ENCODE measurements around the gene SCYGR2. TPM values are rescaled to one million over a fixed set of nuclear protein-coding genes. Genes with fewer than 3 reads are reported as not detected.

The SCYGR2 gene
- total RNA-seq, 4 donors from 2014 or later, result not detected

GRCh38 chr2:227617316-227618230 is 18.9 kb downstream of the SCYGR2 start, which contains the start of gene SCYGR4:
Gene SCYGR4 (plus strand): TSS chr2:227617498. CDS start chr2:227617498, 0 bp downstream.
- Histone ChIP-seq H3K27me3 (peaks cover 3% of the 10 kb centered on the region), H3K9me3 (peaks cover 0 to 6% (median 0%) of the 10 kb centered on the region in 3 donors), H3K36me3 (no peaks in the 10 kb centered on the region), H3K27ac (no peak within 1 kb of the TSS), H3K4me1 (no peaks in the 10 kb centered on the region), H3K4me3 (no peak within 1 kb of the TSS)
- 43 to 53% methylated on average over 8 of the region's 20 CpGs for WGBS, 2 donors (ENCODE audit: low coverage in 1 of 2)
- TF ChIP-seq EP300 (IDR thresholded peaks at IDR 0.05) (no peak), POLR2A (IDR thresholded peaks at IDR 0.05) (no peak), POLR2AphosphoS5 (IDR thresholded peaks at IDR 0.05) (no peak), CTCF (IDR thresholded peaks at IDR 0.05) (no peak)
- ATAC-seq, result no peak

- Histone ChIP-seq H3K27ac (no peak overlapping the region), H3K4me1 (no peaks in the 10 kb centered on the region), H3K36me3 (no peaks in the 10 kb centered on the region), H3K9me3 (peaks cover 0 to 8% (median 0%) of the 10 kb centered on the region in 3 donors), H3K4me3 (no peak overlapping the region), H3K27me3 (no peaks in the 10 kb centered on the region)
- ATAC-seq, result no peak
- TF ChIP-seq POLR2A (IDR thresholded peaks at IDR 0.05), result no peak
- no peak for TF ChIP-seq POLR2AphosphoS5 (IDR thresholded peaks at IDR 0.05)
- TF ChIP-seq EP300 (IDR thresholded peaks at IDR 0.05), result no peak
- TF ChIP-seq CTCF (IDR thresholded peaks at IDR 0.05), result no peak
Observed at GRCh38 chr2:227623226-227623625, 24.5 kb downstream of the SCYGR2 start.

DNA sequence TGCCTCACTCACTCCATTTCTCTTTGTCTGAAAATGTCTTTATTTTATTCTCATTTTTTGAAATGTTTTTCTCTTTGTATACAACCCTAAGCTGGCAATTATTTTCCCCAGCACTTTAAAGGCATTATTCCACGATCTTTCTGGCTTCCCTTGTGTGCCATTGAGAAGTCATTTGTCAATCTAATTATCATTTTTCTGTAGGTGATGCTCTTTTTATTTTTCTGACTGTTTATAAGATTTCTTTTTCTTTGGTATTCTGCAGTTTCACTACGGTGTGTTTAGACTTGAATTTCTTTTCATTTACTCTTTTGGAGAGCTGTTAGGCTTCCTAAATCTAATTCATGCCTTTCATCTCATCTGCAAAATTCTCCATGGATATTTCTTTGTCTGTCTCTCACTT is 26.7 kb downstream of the SCYGR2 start:
- no peak for TF ChIP-seq POLR2A (IDR thresholded peaks at IDR 0.05)
- TF ChIP-seq POLR2AphosphoS5 (IDR thresholded peaks at IDR 0.05), result no peak
- TF ChIP-seq EP300 (IDR thresholded peaks at IDR 0.05), result no peak
- TF ChIP-seq CTCF (IDR thresholded peaks at IDR 0.05), result no peak
- ATAC-seq, result no peak
- Histone ChIP-seq H3K27ac (no peak overlapping the region), H3K27me3 (no peaks in the 10 kb centered on the region), H3K4me1 (no peaks in the 10 kb centered on the region), H3K36me3 (no peaks in the 10 kb centered on the region), H3K4me3 (no peak overlapping the region), H3K9me3 (peaks cover 0 to 8% (median 0%) of the 10 kb centered on the region in 3 donors)
- WGBS, 2 donors (ENCODE audit: low coverage in 1 of 2), result 33 to 44% methylated on average over 2 of the region's 2 CpGs

GRCh38 chr2:227626580-227627151 is 28.0 kb downstream of the SCYGR2 start:
- 92 to 100% methylated on average over 5 to 6 of the region's 10 CpGs for WGBS, 2 donors (ENCODE audit: low coverage in 1 of 2)
- Histone ChIP-seq H3K4me1 (no peaks in the 10 kb centered on the region), H3K27me3 (no peaks in the 10 kb centered on the region), H3K4me3 (no peak overlapping the region), H3K9me3 (peaks cover 0 to 8% (median 0%) of the 10 kb centered on the region in 3 donors), H3K27ac (no peak overlapping the region), H3K36me3 (no peaks in the 10 kb centered on the region)
- TF ChIP-seq POLR2A (IDR thresholded peaks at IDR 0.05) (no peak), EP300 (IDR thresholded peaks at IDR 0.05) (no peak), CTCF (IDR thresholded peaks at IDR 0.05) (no peak), POLR2AphosphoS5 (IDR thresholded peaks at IDR 0.05) (no peak)
- no peak for ATAC-seq

Measured in gastroesophageal sphincter (tissue), 4 donors.